PFSK-1 (cell line): Measurements from ENCODE around the gene ATOH8.

ENCODE experiments used
- FOXP2 ChIP-seq: optimal IDR thresholded peaks from 2 replicates; pipeline ENCODE3; 2011; ENCODE audit warnings: borderline replicate concordance, control low read depth, inconsistent platforms; ENCODE audit not compliant: insufficient read depth; ENCODE audit errors: extremely low read length, extremely low read depth
- POLR2AphosphoS5 ChIP-seq: IDR thresholded peaks from 2 replicates; pipeline ENCODE4 v1.6.1; 2012; ENCODE audit warnings: low read depth, mild to moderate bottlenecking, control low read depth, low read length, moderate library complexity
- REST ChIP-seq, 2 experiments: IDR thresholded peaks; 2 replicates each; pipeline versions ENCODE4 v1.6.1 to v1.8.0; 2011 to 2012; ENCODE audit warnings: low read depth in 2 of 2, low read length in 2 of 2, control low read depth in 1 of 2, inconsistent platforms in 1 of 2, mild to moderate bottlenecking in 1 of 2, moderate library complexity in 1 of 2; ENCODE audit not compliant: insufficient read depth in 1 of 2
- SIN3A ChIP-seq: IDR thresholded peaks from 2 replicates; pipeline ENCODE4 v1.6.1; 2012; ENCODE audit warnings: mild to moderate bottlenecking, low read length, moderate library complexity, borderline replicate concordance; ENCODE audit not compliant: insufficient read depth
- TAF1 ChIP-seq: IDR thresholded peaks from 2 replicates; pipeline ENCODE4 v1.6.1; 2012; ENCODE audit warnings: low read length, control low read depth, borderline replicate concordance; ENCODE audit not compliant: insufficient read depth

The ATOH8 gene

GRCh38 chr2:85717308-85718008 is 36.3 kb upstream of the ATOH8 start:
- TF ChIP-seq TAF1 (no peak), FOXP2 (peak; percentile 65), POLR2AphosphoS5 (peak; percentile 48; the same call in 1 of the 2 replicates), REST (IDR thresholded peaks at IDR 0.05; ENCODE audit: insufficient read depth in 1 of 2, low read depth in 2 of 2, low read length in 2 of 2) (0 out of 4 replicates have a peak, but pooled peaks of 1 of the 2 experiments have one; percentile 26), SIN3A (0 out of 2 replicates have a peak, but pooled peaks have one; percentile 16)

- TF ChIP-seq REST (IDR thresholded peaks at IDR 0.05; ENCODE audit: insufficient read depth in 1 of 2, low read depth in 2 of 2, low read length in 2 of 2) (no peak), POLR2AphosphoS5 (no peak), TAF1 (no peak)
Measured at GRCh38 chr2:85718009-85718391, 35.8 kb upstream of the ATOH8 start.

GRCh38 chr2:85718885-85719492 is 34.8 kb upstream of the ATOH8 start:
- TF ChIP-seq SIN3A (no peak), REST (IDR thresholded peaks at IDR 0.05; ENCODE audit: insufficient read depth in 1 of 2, low read depth in 2 of 2, low read length in 2 of 2) (no peak), TAF1 (no peak), POLR2AphosphoS5 (no peak), FOXP2 (no peak)

GRCh38 chr2:85719609-85720240 is 34.1 kb upstream of the ATOH8 start:
- TF ChIP-seq SIN3A (no peak), REST (IDR thresholded peaks at IDR 0.05; ENCODE audit: insufficient read depth in 1 of 2, low read depth in 2 of 2, low read length in 2 of 2) (no peak), TAF1 (no peak), FOXP2 (no peak), POLR2AphosphoS5 (no peak)
